ENCODE measurements around the gene APMAP.

Gene APMAP

DNA sequence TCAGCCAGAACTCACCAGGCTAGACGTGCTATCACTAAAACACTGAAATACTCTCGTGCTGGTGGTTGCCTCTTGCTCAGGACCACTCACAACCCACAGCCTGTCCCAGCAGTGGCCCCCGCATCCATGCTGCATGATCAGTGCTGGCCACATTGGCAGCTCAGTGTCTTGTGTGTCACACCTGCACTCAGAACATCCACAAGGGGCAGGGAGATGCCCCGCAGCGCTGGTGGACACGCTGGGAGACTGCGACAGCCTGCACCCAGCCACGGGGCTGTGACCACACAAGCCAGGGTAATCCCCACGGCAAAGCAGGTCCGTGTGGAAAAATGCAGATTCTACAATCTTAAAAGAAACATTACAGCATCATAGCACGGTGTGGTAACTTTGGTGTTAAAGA lies 23.9 kb upstream of the APMAP start:
- Histone ChIP-seq H3K36me3 (ENCODE audit: control insufficient read depth in 2 of 2, insufficient read depth in 1 of 2, low read length in 2 of 2) (peaks cover 0 to 15% of the 10 kb centered on the region in 2 experiments; a peak in 1 of 3 replicates), H3K4me3 (ENCODE audit: low read depth, low read length) (no peak overlapping the region), H3K9me3 (ENCODE audit: control insufficient read depth, insufficient read depth, low read depth, low read length) (no peaks in the 10 kb centered on the region), H3K4me1 (ENCODE audit: control insufficient read depth, insufficient read depth, low read length) (no peaks in the 10 kb centered on the region), H3K27ac (ENCODE audit: extremely low read depth, low read depth, low read length) (no peak overlapping the region)
- TF ChIP-seq ZNF555 (tag by site-specific recombination; conservative IDR thresholded peaks at IDR 0.05), result no peak
- no peak for TF ChIP-seq ZNF707 (tag by site-specific recombination; IDR thresholded peaks at IDR 0.05)
- TF ChIP-seq ZNF112 (tag by site-specific recombination; IDR thresholded peaks at IDR 0.05), result no peak
- no peak for TF ChIP-seq ZFP69B (tag by site-specific recombination; IDR thresholded peaks at IDR 0.05)
- TF ChIP-seq, protein P1, sequence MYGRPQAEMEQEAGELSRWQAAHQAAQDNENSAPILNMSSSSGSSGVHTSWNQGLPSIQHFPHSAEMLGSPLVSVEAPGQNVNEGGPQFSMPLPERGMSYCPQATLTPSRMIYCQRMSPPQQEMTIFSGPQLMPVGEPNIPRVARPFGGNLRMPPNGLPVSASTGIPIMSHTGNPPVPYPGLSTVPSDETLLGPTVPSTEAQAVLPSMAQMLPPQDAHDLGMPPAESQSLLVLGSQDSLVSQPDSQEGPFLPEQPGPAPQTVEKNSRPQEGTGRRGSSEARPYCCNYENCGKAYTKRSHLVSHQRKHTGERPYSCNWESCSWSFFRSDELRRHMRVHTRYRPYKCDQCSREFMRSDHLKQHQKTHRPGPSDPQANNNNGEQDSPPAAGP (tag by site-specific recombination; IDR thresholded peaks at IDR 0.05), result no peak
- no peak for TF ChIP-seq ZNF132 (tag by site-specific recombination; IDR thresholded peaks at IDR 0.05; ENCODE audit: borderline replicate concordance)
- TF ChIP-seq, protein P2, sequence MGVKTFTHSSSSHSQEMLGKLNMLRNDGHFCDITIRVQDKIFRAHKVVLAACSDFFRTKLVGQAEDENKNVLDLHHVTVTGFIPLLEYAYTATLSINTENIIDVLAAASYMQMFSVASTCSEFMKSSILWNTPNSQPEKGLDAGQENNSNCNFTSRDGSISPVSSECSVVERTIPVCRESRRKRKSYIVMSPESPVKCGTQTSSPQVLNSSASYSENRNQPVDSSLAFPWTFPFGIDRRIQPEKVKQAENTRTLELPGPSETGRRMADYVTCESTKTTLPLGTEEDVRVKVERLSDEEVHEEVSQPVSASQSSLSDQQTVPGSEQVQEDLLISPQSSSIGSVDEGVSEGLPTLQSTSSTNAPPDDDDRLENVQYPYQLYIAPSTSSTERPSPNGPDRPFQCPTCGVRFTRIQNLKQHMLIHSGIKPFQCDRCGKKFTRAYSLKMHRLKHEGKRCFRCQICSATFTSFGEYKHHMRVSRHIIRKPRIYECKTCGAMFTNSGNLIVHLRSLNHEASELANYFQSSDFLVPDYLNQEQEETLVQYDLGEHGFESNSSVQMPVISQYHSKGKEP (tag by site-specific recombination; IDR thresholded peaks at IDR 0.05), result no peak
- POLR2A ChIA-PET, result no interaction called here
- CTCF ChIA-PET, result interaction anchor here (0.6 kb wide), 1 partner anchor 466 kb away, joined by 3 read pairs; no protein-coding TSS in a partner anchor

DNA sequence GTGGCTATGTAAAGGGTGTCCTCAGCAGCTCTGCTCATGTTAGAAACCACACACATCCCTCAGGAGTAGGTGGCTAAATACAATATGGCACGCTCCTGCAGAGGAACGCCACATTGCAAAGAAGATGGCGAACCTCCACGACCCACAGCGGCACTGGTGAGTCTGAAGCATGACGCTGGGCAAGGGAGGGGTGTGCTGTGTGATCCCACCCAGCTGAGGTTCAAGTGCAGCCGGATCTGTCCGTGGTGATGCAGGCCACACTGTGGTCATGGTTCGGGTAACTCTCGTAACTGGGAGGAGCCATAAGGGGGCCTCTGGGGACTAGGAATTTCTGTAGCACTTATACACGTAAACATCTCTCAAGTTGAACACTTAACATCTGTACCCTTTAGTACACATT lies 23.4 kb upstream of the APMAP start:
- Histone ChIP-seq H3K4me3 (ENCODE audit: low read depth, low read length) (no peak overlapping the region), H3K4me1 (ENCODE audit: control insufficient read depth, insufficient read depth, low read length) (no peaks in the 10 kb centered on the region), H3K36me3 (ENCODE audit: control insufficient read depth in 2 of 2, insufficient read depth in 1 of 2, low read length in 2 of 2) (peaks cover 0 to 16% of the 10 kb centered on the region in 2 experiments; a peak in 1 of 3 replicates), H3K27ac (ENCODE audit: extremely low read depth, low read depth, low read length) (no peak overlapping the region), H3K9me3 (ENCODE audit: control insufficient read depth, insufficient read depth, low read depth, low read length) (no peaks in the 10 kb centered on the region)
- CTCF ChIA-PET, result no interaction called here
- POLR2A ChIA-PET, result no interaction called here
- no peak for TF ChIP-seq ZNF221 (tag by site-specific recombination; IDR thresholded peaks at IDR 0.05; ENCODE audit: borderline replicate concordance)
- no peak for TF ChIP-seq ZNF394 (tag by site-specific recombination; IDR thresholded peaks at IDR 0.05; ENCODE audit: borderline replicate concordance)
- TF ChIP-seq, protein P3, sequence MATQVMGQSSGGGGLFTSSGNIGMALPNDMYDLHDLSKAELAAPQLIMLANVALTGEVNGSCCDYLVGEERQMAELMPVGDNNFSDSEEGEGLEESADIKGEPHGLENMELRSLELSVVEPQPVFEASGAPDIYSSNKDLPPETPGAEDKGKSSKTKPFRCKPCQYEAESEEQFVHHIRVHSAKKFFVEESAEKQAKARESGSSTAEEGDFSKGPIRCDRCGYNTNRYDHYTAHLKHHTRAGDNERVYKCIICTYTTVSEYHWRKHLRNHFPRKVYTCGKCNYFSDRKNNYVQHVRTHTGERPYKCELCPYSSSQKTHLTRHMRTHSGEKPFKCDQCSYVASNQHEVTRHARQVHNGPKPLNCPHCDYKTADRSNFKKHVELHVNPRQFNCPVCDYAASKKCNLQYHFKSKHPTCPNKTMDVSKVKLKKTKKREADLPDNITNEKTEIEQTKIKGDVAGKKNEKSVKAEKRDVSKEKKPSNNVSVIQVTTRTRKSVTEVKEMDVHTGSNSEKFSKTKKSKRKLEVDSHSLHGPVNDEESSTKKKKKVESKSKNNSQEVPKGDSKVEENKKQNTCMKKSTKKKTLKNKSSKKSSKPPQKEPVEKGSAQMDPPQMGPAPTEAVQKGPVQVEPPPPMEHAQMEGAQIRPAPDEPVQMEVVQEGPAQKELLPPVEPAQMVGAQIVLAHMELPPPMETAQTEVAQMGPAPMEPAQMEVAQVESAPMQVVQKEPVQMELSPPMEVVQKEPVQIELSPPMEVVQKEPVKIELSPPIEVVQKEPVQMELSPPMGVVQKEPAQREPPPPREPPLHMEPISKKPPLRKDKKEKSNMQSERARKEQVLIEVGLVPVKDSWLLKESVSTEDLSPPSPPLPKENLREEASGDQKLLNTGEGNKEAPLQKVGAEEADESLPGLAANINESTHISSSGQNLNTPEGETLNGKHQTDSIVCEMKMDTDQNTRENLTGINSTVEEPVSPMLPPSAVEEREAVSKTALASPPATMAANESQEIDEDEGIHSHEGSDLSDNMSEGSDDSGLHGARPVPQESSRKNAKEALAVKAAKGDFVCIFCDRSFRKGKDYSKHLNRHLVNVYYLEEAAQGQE (tag by site-specific recombination; IDR thresholded peaks at IDR 0.05), result no peak
- no peak for TF ChIP-seq ZNF544 (tag by site-specific recombination; IDR thresholded peaks at IDR 0.05)
- no peak for TF ChIP-seq SALL2 (tag by site-specific recombination; IDR thresholded peaks at IDR 0.05; ENCODE audit: borderline replicate concordance)
- no peak for TF ChIP-seq GFI1B (tag by site-specific recombination; IDR thresholded peaks at IDR 0.05)
- no peak for TF ChIP-seq TCF7L2 (IDR thresholded peaks at IDR 0.05; ENCODE audit: borderline replicate concordance, low read depth, low read length)
- TF ChIP-seq ZNF623 (tag by site-specific recombination; IDR thresholded peaks at IDR 0.05), result no peak
- TF ChIP-seq ZNF223 (tag by site-specific recombination; IDR thresholded peaks at IDR 0.05), result no peak
- TF ChIP-seq, protein P4, sequence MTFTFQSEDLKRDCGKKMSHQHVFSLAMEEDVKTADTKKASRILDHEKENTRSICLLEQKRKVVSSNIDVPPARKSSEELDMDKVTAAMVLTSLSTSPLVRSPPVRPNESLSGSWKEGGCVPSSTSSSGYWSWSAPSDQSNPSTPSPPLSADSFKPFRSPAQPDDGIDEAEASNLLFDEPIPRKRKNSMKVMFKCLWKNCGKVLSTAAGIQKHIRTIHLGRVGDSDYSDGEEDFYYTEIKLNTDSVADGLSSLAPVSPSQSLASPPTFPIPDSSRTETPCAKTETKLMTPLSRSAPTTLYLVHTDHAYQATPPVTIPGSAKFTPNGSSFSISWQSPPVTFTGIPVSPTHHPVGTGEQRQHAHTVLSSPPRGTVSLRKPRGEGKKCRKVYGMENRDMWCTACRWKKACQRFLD (tag by site-specific recombination; IDR thresholded peaks at IDR 0.05), result no peak
- TF ChIP-seq ZNF585B (tag by site-specific recombination; IDR thresholded peaks at IDR 0.05), result no peak
- TF ChIP-seq, protein P5, sequence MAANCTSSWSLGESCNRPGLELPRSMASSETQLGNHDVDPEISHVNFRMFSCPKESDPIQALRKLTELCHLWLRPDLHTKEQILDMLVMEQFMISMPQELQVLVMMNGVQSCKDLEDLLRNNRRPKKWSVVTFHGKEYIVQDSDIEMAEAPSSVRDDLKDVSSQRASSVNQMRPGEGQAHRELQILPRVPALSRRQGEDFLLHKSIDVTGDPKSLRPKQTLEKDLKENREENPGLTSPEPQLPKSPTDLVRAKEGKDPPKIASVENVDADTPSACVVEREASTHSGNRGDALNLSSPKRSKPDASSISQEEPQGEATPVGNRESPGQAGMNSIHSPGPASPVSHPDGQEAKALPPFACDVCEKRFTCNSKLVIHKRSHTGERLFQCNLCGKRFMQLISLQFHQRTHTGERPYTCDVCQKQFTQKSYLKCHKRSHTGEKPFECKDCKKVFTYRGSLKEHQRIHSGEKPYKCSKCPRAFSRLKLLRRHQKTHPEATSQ (tag by site-specific recombination; IDR thresholded peaks at IDR 0.05), result no peak
- no peak for TF ChIP-seq MYNN (tag by site-specific recombination; IDR thresholded peaks at IDR 0.05; ENCODE audit: borderline replicate concordance)
- no peak for TF ChIP-seq OSR2 (tag by site-specific recombination; IDR thresholded peaks at IDR 0.05)
- no peak for TF ChIP-seq ZSCAN16 (tag by site-specific recombination; IDR thresholded peaks at IDR 0.05)
- TF ChIP-seq BCL11B (tag by site-specific recombination; IDR thresholded peaks at IDR 0.05; ENCODE audit: low read depth), result no peak
- TF ChIP-seq, protein P6, sequence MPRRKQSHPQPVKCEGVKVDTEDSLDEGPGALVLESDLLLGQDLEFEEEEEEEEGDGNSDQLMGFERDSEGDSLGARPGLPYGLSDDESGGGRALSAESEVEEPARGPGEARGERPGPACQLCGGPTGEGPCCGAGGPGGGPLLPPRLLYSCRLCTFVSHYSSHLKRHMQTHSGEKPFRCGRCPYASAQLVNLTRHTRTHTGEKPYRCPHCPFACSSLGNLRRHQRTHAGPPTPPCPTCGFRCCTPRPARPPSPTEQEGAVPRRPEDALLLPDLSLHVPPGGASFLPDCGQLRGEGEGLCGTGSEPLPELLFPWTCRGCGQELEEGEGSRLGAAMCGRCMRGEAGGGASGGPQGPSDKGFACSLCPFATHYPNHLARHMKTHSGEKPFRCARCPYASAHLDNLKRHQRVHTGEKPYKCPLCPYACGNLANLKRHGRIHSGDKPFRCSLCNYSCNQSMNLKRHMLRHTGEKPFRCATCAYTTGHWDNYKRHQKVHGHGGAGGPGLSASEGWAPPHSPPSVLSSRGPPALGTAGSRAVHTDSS (tag by site-specific recombination; IDR thresholded peaks at IDR 0.05), result no peak

Measured in HEK293 (cell line).